Stimulated activated CD8-positive, alpha-beta memory T cell treated with anti-CD3 and anti-CD28 coated beads, Interleukin-4, amount 100 ng/mL, for 48 hours (primary cell): ENCODE data around the gene WASHC2A.
"Not testable (repeated sequence)": the region's sequence is repeated elsewhere in the genome, so short reads cannot be mapped to it uniquely, and the experiment has no call there.

Experiments
- DNase-seq: peaks from one replicate; pipeline ENCODE4 v3.0.0-alpha.2; 2020

The WASHC2A gene

DNA sequence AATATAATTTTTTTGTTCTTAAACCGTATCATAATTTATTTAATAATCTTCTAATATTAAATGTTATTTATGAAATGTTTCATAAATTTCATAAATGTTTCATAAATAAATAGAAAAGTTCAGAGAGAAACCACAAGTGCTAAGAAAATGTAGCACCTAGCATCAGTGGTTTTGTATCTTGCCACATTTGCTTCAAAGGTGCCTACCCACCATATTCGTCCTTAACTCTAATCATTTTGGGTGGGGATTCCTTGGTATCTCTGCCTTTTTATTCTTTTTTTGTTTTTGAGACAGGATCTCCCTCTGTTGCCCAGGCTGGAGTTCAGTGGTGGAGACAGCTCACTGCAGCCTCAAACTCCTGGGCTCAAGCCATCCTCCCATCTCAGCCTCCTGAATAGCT lies 7.4 kb downstream of the WASHC2A start:
- not testable (repeated sequence) for DNase-seq

DNA sequence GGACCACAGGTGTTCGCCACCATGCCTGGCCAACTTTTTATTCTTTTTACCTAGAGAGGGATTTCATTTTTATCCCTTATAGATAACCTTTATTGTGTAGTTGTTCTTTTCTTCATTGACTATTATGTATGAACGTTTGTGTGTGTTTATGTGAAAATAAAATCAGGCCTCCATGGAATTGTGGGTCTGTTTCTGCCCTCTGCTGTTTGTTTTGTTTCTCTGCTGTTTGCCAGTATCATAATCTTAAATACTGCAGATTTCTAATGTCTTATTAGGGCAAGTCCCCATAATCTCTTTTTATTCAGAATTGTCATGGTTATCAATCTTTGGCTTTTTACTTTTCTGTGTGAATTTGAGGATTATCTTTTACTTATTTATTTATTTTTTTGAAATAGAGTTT lies 7.8 kb downstream of the WASHC2A start:
- not testable (repeated sequence) for DNase-seq

DNA sequence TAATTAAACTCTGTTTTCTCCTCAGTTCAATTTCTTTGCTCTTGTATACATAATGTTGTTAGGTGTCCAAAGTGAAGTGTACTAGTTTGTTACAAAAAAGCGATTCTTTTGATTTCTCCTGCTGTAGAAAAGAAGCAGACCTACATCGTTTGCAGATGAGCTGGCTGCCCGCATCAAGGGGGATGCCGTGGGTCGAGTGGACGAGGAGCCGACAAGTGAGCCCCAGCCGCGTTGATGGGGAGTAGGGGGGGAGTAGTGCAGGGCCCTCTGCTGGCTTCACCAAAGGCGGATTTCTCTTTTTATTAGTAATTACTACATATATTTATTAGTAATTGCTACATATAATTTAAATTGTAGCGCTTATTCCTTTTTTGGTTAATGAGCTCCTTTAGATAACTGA lies 23.6 kb downstream of the WASHC2A start:
- DNase-seq: not testable (repeated sequence)

DNA sequence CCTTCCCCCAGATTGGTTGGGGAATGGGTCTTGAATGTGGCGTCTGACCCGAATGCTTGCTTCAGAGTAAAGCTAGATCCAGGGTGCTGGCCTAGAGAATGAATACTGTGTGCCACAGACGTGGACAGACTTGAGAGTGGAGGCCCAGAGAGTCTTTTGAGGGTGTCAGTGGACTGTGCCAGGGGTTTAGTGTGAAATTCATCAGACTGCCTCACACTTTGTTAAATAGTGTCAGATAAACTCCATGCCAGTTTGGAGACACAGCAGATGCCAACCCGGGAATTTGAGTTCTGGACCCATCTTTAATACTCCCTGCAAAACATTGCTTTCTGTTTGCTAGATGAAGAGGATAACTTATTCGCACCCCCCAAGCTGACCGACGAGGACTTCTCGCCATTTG lies 25.2 kb downstream of the WASHC2A start:
- DNase-seq: not testable (repeated sequence)

DNA sequence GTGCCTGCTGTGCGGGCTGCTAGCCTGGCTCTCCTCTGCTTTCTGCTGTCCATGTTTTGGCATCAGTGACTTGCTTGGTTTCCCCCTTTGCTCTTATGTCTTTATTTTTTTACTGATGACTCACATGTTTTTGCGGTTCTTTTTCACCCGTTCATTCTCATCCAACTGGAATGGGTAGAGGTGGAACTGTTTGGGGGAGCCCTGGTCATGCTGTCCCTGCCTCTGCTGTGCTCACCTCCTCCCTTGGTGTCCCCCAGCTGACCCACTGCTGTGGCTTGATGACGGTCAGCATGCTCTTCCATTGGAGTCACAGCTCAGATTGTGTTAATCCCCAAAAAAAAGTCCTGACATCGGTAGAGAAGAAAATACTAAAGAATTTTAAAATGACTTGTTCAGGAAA lies 26.9 kb downstream of the WASHC2A start:
- DNase-seq: not testable (repeated sequence)

DNA sequence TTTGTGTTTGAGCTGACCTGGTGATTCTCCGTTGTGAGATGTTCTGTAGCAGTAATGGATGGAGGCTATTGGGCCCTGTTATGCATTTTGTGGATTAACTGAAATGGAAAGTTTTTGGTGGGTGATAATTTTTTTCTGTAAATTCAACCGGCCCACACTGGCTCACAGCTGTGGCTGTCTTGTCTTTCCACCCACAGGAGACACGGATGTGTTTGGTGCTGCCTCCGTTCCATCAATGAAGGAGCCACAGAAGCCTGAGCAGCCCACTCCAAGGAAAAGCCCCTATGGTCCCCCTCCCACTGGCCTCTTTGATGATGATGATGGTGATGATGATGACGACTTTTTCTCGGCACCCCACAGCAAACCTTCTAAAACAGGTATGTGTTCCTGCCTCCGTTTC lies 27.6 kb downstream of the WASHC2A start:
- DNase-seq: not testable (repeated sequence)

DNA sequence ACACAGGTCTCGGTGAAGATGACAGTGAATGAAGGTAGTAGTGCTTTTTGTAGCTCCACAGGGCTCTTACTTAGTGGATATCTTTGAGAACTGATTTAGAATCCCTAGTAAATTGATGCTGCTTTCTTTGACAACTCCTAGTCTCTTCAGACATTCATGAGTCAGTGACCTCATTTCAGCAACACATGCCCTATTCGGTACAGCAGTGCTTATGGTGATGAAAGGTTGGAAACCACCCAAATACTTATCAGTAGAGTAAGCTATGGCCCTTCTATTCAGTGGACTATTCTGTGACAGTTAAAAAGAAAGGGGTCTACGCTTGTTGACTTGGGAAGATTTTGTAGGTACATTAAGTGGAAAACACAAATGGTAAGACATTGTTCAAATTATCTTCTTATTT lies 29.0 kb downstream of the WASHC2A start:
- DNase-seq: not testable (repeated sequence)

DNA sequence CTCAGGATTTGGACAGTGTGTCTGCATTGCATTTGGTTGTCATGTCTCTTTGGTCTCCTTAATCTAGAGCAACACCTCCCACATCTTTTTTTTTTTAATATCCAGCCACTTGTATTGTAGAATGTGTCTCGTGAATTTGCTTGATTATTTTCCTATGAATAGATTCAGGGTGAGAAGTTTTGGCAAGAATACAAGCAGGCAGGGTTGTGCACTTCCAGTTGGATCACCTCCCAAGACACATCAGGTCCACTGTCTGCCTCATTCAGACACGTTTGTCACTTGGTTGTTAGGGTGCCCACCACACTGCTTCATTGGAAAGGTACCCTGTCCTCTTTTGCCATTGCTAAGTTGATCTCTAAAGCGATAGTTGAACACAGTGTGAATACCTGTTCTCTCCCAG lies 30.9 kb downstream of the WASHC2A start:
- not testable (repeated sequence) for DNase-seq

DNA sequence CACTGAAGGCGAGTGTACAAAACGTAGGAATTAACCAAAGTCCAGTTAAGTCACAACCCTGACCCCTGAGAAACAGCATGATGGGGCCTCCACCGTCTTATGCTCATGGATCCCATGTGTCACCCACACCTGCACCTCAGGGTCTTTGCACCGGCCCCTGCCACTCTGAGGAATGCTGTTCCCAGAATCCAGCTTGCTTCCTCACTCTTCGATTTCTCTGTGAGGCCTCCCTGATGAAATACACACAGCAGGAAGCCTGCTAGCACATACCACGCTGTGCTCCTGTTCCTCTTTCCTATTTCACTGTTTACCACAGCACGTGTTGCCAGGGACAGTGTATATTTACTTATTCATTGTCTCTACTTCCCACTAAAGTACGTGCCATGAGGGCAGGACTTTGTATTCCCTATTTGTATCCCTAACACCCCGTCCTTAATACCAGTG lies 33.4 kb downstream of the WASHC2A start:
- DNase-seq: not testable (repeated sequence)

DNA sequence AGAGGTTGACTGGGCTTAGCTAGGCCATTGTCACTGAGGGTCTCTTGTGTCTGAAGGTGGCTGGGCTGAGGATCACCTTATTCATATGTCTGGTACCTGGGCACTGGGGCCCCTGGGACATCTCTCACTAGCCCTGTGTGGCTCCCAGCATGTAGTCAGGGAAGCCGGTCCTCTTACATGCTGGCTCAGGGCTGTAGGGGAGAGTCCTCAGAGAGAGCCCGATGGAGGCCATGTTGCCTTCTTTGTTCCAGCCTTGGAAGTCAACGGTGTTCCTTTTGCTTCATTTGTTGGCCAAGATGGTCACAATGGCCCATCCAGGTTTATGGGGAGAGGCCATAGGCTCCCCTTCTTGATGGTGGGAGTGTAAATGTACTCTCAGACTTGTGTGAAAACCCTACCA lies 34.0 kb downstream of the WASHC2A start:
- not testable (repeated sequence) for DNase-seq

DNA sequence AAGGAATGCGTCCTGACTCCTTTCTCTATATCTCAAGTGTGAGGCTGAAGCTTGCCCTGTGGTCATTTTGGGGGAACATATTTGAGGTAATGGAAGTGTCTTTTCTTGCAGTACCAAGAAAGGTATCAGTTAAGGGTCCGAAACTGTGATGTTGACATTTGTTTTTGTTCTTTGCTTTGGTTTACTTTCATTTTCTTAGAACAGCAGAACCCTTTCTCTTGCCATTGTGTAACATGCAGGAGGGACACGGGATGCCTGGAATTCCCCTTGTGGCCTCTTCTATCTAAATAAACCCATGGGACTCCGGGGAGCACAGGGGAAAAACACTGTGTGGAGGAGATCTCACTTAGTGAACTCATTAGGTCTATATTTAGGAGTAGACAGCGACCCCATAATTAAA lies 34.5 kb downstream of the WASHC2A start:
- DNase-seq: not testable (repeated sequence)

DNA sequence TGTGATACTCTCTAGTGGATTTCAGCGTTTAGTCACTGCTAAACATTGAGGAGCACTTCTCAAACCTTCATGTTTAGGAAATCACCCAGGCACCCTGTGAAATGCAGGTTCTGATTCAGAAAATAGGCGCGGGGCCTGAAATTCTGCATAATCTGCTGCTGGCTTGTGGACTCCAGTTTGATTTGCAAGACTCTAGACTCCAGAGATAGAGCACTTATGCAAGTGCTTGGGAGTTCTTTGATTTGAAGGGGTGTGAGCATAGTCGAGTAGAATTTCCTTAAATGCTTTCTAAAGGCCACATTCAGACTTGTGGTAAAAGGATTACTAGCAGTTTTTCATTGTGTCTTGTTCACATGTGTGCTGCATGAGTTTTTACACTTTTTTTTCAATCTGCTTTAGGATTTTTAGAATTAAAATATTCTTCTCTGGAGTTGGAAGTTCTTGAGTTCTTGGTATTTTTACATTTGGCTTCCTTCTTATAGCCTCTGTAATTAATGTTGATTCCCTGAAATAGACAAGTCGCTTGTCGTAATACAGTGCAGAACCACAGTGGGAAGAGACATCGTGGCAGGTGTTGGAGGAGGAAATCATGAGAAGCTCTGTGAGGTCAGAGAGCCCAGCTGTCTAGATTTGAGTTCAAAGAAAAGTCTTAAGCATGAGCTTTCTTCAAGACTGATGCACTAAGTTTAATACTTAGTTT lies 41.4 kb downstream of the WASHC2A start:
- not testable (repeated sequence) for DNase-seq

DNA sequence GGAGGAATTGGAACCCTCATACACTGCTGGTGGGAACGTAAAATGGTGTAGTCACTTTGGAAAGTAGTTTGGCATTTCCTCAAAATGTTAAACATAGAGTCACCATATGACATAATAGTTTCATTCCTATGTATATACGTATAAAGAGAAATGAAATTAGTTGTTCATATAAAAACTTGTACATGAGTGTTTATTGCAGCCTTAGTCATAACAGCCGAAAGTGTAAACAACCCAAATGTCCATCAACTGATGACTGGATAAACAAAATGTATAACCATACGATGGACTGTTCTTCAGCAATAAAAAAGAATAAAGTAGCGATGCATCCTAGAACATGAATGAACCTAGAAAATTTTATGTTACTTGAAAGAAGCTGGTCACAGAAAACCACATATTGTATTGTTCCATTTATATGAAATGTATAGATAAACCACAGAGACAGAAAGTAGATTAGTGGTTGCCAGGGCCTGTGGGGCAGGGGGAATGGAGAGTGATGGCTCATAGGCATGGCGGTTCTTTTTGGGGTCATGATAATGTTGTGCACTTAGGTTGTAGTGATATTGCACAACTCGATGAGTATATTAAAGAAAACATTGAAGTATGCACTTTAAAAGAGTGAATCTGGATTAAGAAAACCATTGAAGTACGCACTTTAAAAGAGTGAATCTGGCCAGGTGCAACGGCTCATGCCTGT lies 44.8 kb downstream of the WASHC2A start:
- not testable (repeated sequence) for DNase-seq

DNA sequence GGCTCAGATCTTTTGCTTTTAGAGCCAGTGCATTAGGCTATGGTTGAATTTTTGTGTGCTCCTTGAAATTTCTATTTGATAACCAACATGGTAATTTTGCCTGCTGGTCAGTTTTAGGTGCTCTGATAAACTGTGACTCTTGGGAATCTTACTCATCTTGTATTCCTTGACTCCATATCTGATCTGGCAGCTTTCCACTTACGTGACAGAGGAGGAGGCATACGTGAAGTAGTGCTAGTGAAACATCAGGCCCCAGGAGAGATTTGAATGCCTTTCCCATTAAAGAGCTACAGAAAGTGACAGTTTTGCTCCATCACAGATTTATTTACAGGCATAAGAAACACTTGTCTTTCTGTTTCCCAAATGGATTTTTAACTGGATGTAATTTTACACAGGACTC lies 59.0 kb downstream of the WASHC2A start:
- not testable (repeated sequence) for DNase-seq

DNA sequence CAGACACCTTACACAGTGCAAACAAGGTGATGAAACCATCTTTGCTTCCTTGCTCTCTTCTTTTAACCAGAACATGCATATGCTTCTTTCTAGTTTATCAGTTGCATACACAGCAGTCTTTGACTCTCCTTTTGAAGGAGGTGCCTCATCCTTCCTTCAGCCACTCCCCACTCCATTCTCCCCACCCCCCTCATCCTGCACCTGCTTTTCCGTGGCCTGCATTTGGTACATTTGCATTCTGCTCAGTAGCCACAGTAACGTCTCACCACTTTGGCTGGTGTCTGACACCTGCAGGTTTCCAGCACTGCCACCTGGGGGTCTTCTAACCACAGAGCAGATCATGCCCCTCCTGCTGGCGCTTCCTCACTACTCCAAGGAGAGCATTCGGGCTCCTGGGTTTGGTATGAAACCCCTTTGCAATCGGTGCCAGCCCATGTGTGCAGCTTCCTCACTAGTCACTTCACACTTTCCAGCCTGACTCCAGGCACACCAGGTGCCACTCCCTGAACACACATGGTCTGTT lies 60.1 kb downstream of the WASHC2A start:
- not testable (repeated sequence) for DNase-seq

DNA sequence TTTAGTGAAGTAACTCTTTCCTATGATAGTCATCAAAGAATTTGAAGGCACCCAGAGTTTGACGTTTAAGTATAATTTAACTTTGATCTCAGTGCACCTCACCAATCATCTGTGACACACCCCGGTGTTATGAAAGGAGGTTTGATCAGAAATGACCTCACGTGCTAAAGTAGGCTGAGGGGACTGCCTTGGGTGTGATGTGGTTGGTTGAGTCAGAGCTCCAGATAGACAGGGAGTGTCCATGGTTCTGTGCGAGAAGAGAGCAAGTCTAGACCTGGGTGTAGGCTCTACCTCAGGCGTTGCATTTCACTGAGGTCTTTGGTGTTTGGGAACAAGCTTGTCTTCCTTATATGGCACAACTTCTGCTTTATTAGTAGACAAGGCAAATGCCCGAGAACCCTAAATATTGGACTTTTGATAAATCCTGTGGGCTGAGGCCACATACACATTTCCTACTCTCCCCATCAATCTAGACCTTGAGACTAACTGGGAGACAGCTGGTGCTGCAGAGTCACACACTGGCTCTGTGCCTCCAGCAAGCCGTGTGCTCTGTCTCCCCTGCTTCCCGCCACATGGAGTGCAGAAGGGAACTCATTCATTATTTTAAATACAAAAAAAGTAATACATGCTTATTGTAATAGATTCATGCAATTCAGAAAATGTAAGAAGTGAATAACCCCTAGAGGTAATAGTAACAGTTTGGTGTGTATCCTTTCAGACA lies 63.7 kb downstream of the WASHC2A start:
- not testable (repeated sequence) for DNase-seq

DNA sequence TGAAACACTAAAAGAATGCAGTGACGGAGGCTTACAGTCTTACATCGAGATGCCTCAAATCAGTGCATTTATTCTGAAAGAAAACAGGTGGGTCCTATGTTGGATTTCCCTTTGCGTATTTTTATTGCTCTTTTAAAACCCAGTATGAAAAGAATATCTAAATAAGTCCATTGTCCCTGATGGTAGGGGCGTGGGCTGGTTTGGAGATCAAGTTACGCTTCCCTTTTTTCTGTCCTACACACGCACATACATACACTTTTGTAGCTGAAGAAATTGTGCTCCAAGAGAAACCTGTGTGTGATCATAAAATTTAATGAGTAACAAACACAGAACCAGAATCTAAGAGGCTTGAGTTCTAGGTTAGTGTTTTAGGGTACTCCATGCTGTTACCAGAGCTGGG lies 64.6 kb downstream of the WASHC2A start:
- not testable (repeated sequence) for DNase-seq

DNA sequence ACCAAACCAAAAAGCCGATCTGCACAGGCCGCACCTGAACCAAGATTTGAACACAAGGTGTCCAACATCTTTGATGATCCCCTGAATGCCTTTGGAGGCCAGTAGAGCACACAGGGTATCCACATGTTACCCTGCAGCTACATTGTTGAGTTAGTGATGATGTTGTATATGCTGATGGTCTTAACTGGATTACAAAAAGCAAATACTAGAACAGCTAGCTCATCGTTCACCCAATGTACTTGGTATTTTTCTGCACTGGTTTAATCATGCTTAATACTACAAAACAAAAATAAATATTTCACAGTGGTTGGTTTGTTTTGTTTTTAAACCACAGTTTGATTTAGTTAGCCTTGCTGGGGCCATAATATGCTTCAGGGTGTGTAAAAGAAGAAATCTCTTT lies 65.1 kb downstream of the WASHC2A start:
- DNase-seq: not testable (repeated sequence)

DNA sequence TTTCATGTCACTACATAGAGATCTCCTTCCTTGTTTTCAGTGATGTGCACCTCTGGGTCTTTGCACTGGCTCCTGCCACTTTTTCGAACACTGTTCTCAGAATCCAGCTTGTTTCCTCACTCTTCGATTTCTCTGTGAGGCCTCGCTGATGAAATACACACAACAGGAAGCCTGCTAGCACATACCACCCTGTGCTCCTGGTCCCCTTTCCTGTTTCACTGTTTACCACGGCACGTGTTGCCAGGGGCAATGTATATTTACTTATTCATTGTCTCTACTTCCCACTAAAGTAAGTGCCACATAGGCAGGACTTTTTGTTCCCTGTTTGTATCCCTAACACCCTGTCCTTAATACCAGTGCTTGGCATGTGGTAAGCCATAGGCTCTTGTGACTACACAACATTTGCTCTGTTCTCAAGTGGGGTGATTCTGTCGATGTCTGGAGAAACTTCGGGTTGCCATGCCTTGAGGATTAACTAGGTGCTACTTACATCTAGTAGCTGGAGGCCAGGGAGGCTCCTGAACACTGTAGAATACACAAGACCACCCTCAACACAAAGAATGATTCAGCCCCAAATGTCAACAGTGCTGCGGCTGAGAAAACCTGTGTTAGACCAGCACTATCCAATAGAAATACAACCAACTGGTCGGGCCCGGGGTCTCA lies 75.9 kb downstream of the WASHC2A start:
- not testable (repeated sequence) for DNase-seq

DNA sequence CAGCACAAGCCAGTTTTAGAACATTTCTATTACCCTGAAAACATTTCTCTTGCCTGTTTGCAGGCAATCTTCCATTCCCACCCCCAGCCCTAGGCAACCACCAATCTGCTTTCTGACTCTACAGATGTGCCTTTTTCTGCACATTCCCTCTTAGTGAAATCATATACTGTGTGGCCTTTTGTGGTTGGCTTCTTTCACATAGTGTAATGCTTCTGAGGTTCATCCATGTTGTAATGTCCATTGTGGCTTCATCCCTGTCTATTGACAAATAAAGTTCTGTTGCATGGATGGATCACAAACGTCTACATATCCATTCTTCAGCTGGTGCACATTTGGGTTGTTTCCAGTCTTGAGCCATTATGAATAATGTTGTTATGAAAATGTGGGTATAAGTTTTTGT lies 77.8 kb downstream of the WASHC2A start:
- not testable (repeated sequence) for DNase-seq

DNA sequence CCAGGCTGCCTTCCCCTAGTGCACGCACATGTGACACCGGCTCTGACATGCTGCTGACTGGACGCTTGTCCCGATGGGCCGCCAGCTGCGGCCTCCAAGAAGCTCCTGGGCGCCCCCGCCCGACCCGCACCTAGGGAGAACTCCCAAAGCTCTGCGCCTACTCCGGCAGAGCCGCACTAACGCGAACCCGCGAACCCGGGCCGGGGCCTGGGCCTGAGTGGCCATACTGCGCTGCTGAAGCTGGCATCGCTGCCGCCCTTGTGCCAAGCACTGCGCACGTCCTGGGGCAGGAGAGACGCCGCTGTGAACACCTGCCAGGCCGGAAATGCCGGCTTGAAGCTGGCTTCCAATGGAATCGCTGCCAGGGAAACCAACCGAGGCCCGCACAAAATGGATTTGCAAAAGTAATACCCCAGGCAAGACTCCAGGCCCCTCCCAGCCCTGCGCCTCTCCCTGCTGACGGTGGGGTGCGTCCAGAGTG lies 85.1 kb downstream of the WASHC2A start:
- no peak for DNase-seq

DNA sequence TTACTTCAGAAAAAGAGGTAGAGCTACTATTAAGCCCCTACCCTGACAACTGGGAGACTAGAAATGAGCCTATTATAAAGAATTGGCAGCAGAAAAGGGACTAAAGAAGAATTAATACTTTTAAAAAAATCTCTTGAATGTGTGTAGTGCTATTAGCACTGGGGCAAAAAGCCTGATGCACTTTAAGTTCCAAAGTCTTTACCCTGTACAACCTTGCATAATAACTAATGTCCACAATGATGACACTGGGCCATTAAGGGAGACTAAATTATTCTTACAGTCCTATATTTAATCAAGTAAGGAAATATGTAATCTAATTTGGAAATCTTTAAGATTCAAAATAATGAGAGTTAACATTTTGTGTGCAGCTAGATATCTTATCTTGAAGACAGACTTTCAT lies 90.1 kb downstream of the WASHC2A start:
- DNase-seq: not testable (repeated sequence)

DNA sequence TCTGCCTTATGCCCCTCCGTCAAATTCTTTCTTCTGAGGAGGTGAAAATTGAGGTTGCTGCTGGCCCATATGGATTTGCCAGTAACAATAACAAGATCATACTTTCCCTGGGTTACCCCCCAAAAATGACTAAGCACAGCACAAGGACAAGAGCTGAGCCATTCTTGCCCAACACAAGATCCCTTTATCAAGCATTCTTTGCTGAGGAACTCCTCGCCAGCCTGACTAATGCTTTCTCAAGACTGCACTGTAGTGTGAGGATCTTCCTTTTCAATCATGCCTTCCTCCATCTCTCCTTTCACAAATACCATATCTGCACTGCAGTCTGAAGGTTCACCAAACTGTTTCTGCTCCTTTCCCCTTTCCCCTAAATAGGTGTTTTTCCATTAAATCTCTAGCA lies 92.1 kb downstream of the WASHC2A start:
- DNase-seq: not testable (repeated sequence)
